Erythroblast (primary cell): ENCODE results near the gene SLC25A34.

ENCODE experiments used
- DNase-seq, 2 experiments: peaks; one replicate each; lab custom pipeline; 2025; lab: John Stamatoyannopoulos, UW
- GATA1 ChIP-seq: IDR thresholded peaks from 2 replicates; pipeline ENCODE4 v1.6.1; 2011; ENCODE audit warnings: low read depth, mild to moderate bottlenecking, control low read depth, low read length, moderate library complexity
- POLR2A ChIP-seq: IDR thresholded peaks from 2 replicates; pipeline ENCODE4 v1.6.1; 2011; ENCODE audit warnings: mild to moderate bottlenecking, low read length

Gene SLC25A34

DNA sequence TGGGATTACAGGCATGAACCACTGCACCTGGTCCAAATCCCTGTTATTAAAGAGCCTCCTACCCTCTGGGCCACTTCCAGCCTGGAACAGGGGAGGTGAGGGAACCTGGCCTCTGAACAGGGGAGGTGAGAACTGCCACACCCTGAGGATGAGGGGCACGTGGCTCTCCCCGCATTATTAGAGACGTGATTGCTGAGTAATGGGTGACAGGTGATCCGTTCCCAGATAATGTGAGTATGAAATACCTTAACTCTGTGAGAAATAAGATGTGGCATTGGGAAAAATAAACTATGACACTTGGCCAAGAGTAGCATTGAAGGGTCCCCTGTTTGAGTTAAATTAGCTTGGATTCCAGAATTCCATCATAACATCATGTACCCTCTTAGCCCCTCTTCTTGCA lies 13.6 kb upstream of the SLC25A34 start:
- TF ChIP-seq GATA1: no peak
- TF ChIP-seq POLR2A: no peak
- no peak for DNase-seq

- no peak for DNase-seq
- TF ChIP-seq GATA1 (no peak), POLR2A (no peak)
Measured at GRCh38 chr1:15722836-15723532, 13.1 kb upstream of the SLC25A34 start.

DNA sequence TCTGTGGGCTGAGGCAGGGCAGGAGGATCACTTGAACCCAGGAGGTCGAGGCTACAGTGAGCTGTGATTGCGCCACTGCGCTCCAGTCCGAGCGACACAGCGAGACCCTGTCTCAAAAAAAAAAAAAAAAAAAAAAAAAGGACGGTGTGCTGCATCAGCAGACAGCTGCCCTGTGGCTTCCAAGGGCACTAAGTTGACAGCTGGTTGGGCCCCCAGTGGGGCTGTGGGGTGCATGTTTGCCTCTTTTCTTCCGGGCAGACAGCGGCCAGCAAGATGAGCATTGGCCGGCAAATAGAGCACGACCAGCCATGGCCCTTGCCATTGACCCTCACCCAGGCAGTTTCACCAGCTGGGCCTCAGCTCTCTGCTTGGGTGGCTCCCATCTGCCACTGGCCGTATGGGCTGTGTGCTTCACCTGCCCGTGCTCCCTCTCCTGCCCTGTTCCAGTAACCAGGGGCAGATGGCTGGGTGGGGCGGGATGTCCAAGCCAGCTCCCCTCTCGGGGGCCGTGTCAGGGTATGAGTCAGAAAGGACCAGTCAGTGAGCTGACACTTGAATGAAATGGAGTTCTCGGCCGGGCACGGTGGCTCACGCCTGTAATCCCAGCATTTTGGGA lies 12.3 kb upstream of the SLC25A34 start:
- no peak for TF ChIP-seq POLR2A
- TF ChIP-seq GATA1: no peak
- DNase-seq: no peak

DNA sequence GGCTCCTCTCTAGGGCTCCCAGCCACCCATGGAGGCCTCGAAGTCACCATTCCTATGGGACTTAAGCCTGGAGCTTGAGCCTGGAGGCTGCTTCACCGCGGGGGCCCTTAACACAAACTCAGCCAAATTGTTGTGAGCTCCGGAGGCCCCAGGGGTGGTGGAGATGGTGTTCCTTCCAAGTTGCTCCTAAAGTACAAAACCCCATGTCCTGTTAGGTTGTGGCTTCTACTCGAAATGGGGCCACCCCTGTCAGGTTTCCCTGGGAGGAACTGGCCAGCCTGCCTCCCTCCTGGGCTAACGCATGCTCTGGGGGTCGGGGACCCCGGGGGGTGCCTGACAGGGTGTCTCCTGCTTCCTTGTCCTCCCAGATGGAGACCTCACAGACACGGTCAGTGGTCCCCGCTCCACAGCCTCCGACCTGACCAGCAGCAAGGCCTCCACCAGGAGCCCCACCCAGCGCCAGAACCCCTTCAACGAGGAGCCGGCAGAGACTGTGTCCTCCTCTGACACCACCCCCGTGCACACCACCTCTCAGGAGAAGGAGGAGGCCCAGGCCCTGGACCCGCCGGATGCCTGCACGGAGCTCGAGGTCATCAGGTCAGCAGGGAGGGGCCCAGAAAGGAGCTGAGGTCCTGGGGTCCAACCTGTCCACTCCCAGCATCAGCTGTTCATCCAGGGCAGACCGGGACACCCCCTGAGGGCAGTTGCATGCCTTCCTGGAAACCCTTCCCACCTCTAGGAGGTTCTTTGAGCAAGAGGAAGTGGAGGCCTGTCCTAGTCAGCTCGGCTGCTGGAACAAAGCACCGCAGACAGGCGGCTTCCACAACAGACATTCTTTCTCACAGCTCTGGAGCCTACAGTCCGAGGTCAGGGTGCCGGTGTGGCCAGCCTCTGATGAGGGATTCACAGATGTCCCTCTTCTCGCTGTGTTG lies 10.8 kb upstream of the SLC25A34 start:
- no peak for TF ChIP-seq GATA1
- DNase-seq: no peak

GRCh38 chr1:15726508-15726907 lies 9.6 kb upstream of the SLC25A34 start:
- TF ChIP-seq POLR2A: no peak
- TF ChIP-seq GATA1: no peak
- DNase-seq: no peak

- no peak for DNase-seq
- no peak for TF ChIP-seq POLR2A
- TF ChIP-seq GATA1: no peak
Measured at GRCh38 chr1:15727021-15727420, 9.0 kb upstream of the SLC25A34 start.

- TF ChIP-seq GATA1: no peak
- no peak for TF ChIP-seq POLR2A
- no peak for DNase-seq
Measured at GRCh38 chr1:15727424-15727823, 8.6 kb upstream of the SLC25A34 start.

- no peak for TF ChIP-seq GATA1
- no peak for TF ChIP-seq POLR2A
- DNase-seq: no peak
Measured at GRCh38 chr1:15727866-15728534, 8.1 kb upstream of the SLC25A34 start.

GRCh38 chr1:15728937-15729657 lies 7.0 kb upstream of the SLC25A34 start:
- TF ChIP-seq POLR2A: no peak
- TF ChIP-seq GATA1: no peak
- DNase-seq: no peak

DNA sequence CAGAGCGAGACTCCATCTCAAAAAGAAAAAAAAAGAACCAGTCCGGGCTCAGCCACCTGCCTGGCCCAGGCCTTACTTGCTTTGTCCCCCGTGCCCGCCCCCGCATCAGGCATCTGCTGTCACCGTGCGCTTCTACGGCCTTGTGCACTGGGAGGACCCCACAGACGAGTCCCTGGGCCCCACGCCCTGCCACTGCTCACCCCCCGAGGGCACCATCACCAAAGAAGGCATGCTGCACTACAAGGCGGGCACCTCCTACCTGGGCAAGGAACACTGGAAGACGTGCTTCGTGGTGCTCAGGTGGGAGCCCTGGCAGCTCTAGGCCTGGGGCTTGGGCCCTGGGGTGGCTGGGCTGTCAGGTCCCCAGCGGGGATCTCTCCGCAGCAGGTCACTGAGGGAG lies 5.6 kb upstream of the SLC25A34 start:
- TF ChIP-seq POLR2A (no peak), GATA1 (no peak)
- DNase-seq: no peak

- DNase-seq: no peak
Measured at GRCh38 chr1:15730936-15731335, 5.1 kb upstream of the SLC25A34 start.

GRCh38 chr1:15731735-15732685 lies 4.0 kb upstream of the SLC25A34 start:
- TF ChIP-seq GATA1 (no peak), POLR2A (no peak)
- no peak for DNase-seq

More at GRCh38 chr1:15730936-15731335, 5.1 kb upstream of the SLC25A34 start:
- TF ChIP-seq GATA1: no peak

GRCh38 chr1:15732686-15733081 lies 3.4 kb upstream of the SLC25A34 start:
- DNase-seq: no peak
- TF ChIP-seq POLR2A (no peak), GATA1 (no peak)
